Karpas-422 (cell line): ENCODE data around the gene PRDM16. TPM values are rescaled to one million over a fixed set of nuclear protein-coding genes. Genes with fewer than 3 reads are reported as not detected.

Source experiments
- DNase-seq: peaks from one replicate; pipeline ENCODE4 v3.0.0-alpha.2; 2015
- H2AFZ ChIP-seq: fragments of 200-600 bp; sonication (generic); 2 replicates; pipeline ENCODE4 v1.6.1; 2014; ENCODE audit warnings: antibody characterized with exemption, low read length, mixed read lengths
- H3K27ac ChIP-seq: fragments of 200-600 bp; sonication (generic); 2 replicates; pipeline ENCODE4 v1.5.1; 2014; ENCODE audit warnings: mild to moderate bottlenecking, low read length, moderate library complexity
- H3K27me3 ChIP-seq: fragments of 200-600 bp; sonication (generic); 2 replicates; pipeline ENCODE4 v1.6.1; 2014; ENCODE audit warnings: low read length, mixed read lengths
- H3K36me3 ChIP-seq: fragments of 200-600 bp; sonication (generic); 2 replicates; pipeline ENCODE4 v1.6.1; 2014; ENCODE audit warnings: low read length, mixed read lengths; ENCODE audit not compliant: insufficient read depth
- H3K4me1 ChIP-seq: fragments of 200-600 bp; sonication (generic); 2 replicates; pipeline ENCODE4 v1.6.1; 2014; ENCODE audit warnings: mild to moderate bottlenecking, low read length, mixed read lengths
- H3K4me2 ChIP-seq: fragments of 200-600 bp; sonication (generic); 2 replicates; pipeline ENCODE4 v1.6.1; 2014; ENCODE audit warnings: low read length, low read depth, mild to moderate bottlenecking; ENCODE audit not compliant: poor library complexity, severe bottlenecking
- H3K4me3 ChIP-seq: fragments of 200-600 bp; sonication (generic); 2 replicates; pipeline ENCODE4 v1.5.1; 2014; ENCODE audit warnings: mild to moderate bottlenecking, antibody characterized with exemption, low read length, mixed read lengths
- H3K79me2 ChIP-seq: fragments of 200-600 bp; sonication (generic); 2 replicates; pipeline ENCODE4 v1.6.1; 2014; ENCODE audit warnings: mild to moderate bottlenecking, low read length, mixed read lengths
- H3K9ac ChIP-seq: fragments of 200-600 bp; sonication (generic); 2 replicates; pipeline ENCODE4 v1.6.0; 2014; ENCODE audit warnings: low read length
- H3K9me2 ChIP-seq: fragments of 200-600 bp; sonication (generic), shearing (Covaris generic); replicated peaks from 2 replicates; pipeline ENCODE4 v1.6.0; 2014; ENCODE audit warnings: mild to moderate bottlenecking, low read length, moderate library complexity; ENCODE audit not compliant: insufficient read depth
- H3K9me3 ChIP-seq: fragments of 300-700, 200-600 bp; sonication (generic); 2 replicates; pipeline ENCODE4 v1.6.1; 2014; ENCODE audit warnings: low read length, mixed read lengths
- H4K20me1 ChIP-seq: fragments of 200-600 bp; sonication (generic); 2 replicates; pipeline ENCODE4 v1.6.1; 2014; ENCODE audit warnings: mild to moderate bottlenecking, antibody characterized with exemption, low read length, low read depth; ENCODE audit not compliant: insufficient read depth
- total RNA-seq: library from RNA; depleted of rRNA; stranded (reverse); fragments of >200 nt; shearing (Covaris generic); gene quantifications from 2 replicates; pipeline ENCODE4 v1.2.3, GENCODE V29; 2014; ENCODE audit warnings: low replicate concordance

The PRDM16 gene
- total RNA-seq, 1 experiment from 2014 or later: not detected

GRCh38 chr1:3029991-3030662 lies 38.9 kb upstream of the PRDM16 start:
- H3K4me3 ChIP-seq: no peak overlapping the region
- H3K9me3 ChIP-seq: no peaks in the 10 kb centered on the region
- H4K20me1 ChIP-seq: no peaks in the 10 kb centered on the region
- no peak overlapping the region for H3K4me2 ChIP-seq
- no peaks in the 10 kb centered on the region for H3K9me2 ChIP-seq
- no peak overlapping the region for H2AFZ ChIP-seq
- no peaks in the 10 kb centered on the region for H3K36me3 ChIP-seq
- no peaks in the 10 kb centered on the region for H3K27me3 ChIP-seq
- H3K27ac ChIP-seq: no peak overlapping the region
- H3K4me1 ChIP-seq: no peaks in the 10 kb centered on the region
- no peaks in the 10 kb centered on the region for H3K79me2 ChIP-seq
- DNase-seq: no peak
- H3K9ac ChIP-seq: no peak overlapping the region

GRCh38 chr1:3030663-3031381 lies 38.2 kb upstream of the PRDM16 start:
- no peak overlapping the region for H2AFZ ChIP-seq
- no peaks in the 10 kb centered on the region for H3K36me3 ChIP-seq
- no peak overlapping the region for H3K27ac ChIP-seq
- H3K79me2 ChIP-seq: no peaks in the 10 kb centered on the region
- no peak overlapping the region for H3K4me2 ChIP-seq
- H3K4me3 ChIP-seq: no peak overlapping the region
- no peaks in the 10 kb centered on the region for H3K9me2 ChIP-seq
- H3K9me3 ChIP-seq: no peaks in the 10 kb centered on the region
- no peaks in the 10 kb centered on the region for H3K27me3 ChIP-seq
- H3K4me1 ChIP-seq: no peaks in the 10 kb centered on the region
- no peaks in the 10 kb centered on the region for H4K20me1 ChIP-seq
- no peak for DNase-seq
- no peak overlapping the region for H3K9ac ChIP-seq

DNA sequence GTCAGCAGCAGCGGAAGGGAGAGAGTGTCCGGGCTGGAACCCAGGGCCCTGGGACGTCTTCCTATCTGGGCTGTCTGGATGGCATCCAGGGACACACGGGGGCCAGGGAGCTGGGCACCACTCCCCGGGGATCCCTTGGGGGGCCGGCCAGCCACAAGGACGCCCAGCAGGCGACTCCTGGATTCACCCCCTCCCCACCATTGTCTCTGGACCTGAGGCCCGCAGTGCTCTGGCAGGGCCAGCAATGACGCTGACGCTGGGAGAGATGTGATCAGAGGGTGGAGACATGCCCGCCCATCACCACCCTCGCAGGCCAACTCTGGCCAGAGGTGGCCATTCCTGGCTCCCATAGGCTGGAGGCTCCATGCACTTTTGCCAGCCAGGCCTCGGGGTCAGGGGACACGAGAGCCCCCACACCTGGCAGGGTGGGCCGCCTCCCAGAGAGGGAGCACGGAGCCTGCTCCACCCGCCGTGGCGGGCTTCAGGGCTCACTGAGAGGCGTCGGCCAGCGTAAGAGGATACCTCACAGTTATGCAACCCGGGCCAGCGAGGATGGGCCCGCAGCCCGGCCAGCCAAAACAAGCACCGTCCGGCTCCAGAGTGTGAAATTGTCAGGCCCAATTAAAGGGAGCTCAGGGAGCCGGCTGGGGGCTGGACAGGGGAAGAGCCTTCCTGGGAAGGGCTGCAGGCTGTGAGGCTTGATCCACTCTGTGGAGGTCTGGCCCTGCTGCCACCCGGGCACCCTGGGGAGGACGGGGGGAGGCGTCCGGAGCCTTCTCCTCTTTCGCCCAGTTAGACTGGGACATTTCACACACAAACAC lies 37.4 kb upstream of the PRDM16 start:
- Histone ChIP-seq H4K20me1 (no peaks in the 10 kb centered on the region), H3K9ac (no peak overlapping the region), H3K36me3 (no peaks in the 10 kb centered on the region), H3K27ac (no peak overlapping the region), H3K79me2 (no peaks in the 10 kb centered on the region), H3K4me3 (no peak overlapping the region), H3K4me1 (no peaks in the 10 kb centered on the region), H3K9me3 (no peaks in the 10 kb centered on the region), H3K27me3 (no peaks in the 10 kb centered on the region), H3K4me2 (no peak overlapping the region), H3K9me2 (no peaks in the 10 kb centered on the region), H2AFZ (no peak overlapping the region)
- no peak for DNase-seq

DNA sequence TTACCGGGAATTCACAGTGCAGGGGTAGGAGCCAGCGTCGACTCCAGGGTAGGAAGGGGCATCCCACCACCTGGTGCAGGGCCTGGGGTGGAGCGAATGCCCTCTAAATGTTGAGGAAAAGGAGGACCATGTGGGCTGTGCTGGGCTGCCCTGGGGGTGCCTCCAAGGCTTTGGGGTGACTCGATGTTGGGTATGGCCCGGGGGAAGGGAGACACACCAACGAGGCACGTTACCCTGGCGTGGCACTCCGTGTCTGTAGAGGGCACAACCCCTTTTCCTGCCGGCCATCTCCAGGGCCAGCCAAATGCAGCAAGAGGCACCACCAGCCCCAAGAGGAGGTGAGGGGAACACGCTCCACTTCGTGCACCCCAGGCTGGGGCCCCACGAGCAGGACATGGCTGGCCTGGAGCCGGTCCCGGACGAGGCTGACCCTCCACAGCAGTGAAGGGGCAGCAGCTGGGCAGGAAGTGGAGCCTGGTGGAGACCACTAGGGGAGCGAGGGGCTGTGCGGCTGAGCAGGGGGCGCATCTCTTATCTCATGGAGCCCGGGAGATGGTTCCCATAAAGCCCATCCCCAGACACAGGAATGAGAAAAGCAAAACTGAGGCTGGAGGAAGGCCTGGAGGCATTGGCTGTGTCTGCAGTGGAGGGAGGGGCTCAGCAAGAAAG lies 36.5 kb upstream of the PRDM16 start:
- no peak overlapping the region for H3K27ac ChIP-seq

DNA sequence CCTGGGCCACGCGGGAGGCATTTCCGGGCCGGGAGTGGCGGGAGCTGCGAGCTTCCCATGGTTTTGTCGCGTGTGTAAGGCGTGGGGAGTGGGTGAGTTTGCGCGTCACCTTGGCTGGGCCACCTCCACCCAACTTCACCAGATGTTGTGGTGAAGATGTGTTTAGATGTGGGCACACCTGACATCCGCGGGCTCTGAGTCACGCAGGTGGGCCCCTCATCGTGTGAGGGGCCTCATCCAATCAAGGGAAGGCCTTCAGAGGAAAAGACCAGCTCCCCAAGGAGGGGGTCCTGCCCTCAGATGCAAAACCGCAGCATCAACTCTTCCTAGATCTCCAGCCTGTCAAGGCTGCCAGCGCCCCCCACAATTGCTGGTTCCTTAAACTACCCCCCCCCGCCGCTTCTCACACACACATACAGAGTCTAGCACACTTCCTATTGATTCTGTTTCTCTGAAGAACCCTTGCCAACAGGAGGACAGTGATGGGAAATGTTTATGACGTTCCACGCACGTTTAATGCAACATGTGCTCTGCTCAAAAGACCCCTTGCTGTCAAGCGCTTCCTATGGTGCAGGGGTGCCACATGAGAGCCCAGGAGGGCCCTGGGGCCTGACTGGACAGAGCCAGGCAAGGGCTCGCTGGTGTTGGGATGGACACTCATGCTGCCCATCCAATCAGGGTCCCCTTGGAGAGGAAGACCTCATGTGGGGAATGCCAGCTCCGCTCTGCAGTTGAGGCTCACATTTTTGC lies 35.8 kb upstream of the PRDM16 start:
- no peaks in the 10 kb centered on the region for H3K4me1 ChIP-seq
- H3K4me2 ChIP-seq: no peak overlapping the region

More for the DNA sequence above, 36.5 kb upstream of the PRDM16 start:
- Histone ChIP-seq H3K4me2 (no peak overlapping the region), H4K20me1 (no peaks in the 10 kb centered on the region), H3K9ac (no peak overlapping the region), H3K4me1 (no peaks in the 10 kb centered on the region), H3K27me3 (no peaks in the 10 kb centered on the region), H3K4me3 (no peak overlapping the region), H3K9me3 (no peaks in the 10 kb centered on the region), H3K36me3 (no peaks in the 10 kb centered on the region), H3K79me2 (no peaks in the 10 kb centered on the region), H2AFZ (no peak overlapping the region), H3K9me2 (no peaks in the 10 kb centered on the region)
- no peak for DNase-seq

GRCh38 chr1:3033790-3034090 lies 35.3 kb upstream of the PRDM16 start:
- no peaks in the 10 kb centered on the region for H3K27me3 ChIP-seq
- H3K4me3 ChIP-seq: no peak overlapping the region
- no peak overlapping the region for H3K4me2 ChIP-seq
- H3K27ac ChIP-seq: no peak overlapping the region
- no peaks in the 10 kb centered on the region for H3K36me3 ChIP-seq
- DNase-seq: no peak
- no peak overlapping the region for H3K9ac ChIP-seq
- H3K9me3 ChIP-seq: no peaks in the 10 kb centered on the region
- H3K4me1 ChIP-seq: no peaks in the 10 kb centered on the region
- no peaks in the 10 kb centered on the region for H3K79me2 ChIP-seq
- H4K20me1 ChIP-seq: no peaks in the 10 kb centered on the region
- no peaks in the 10 kb centered on the region for H3K9me2 ChIP-seq
- no peak overlapping the region for H2AFZ ChIP-seq

More for the DNA sequence above, 35.8 kb upstream of the PRDM16 start:
- Histone ChIP-seq H3K27ac (no peak overlapping the region), H3K9me3 (no peaks in the 10 kb centered on the region), H2AFZ (no peak overlapping the region), H3K9ac (no peak overlapping the region), H3K27me3 (no peaks in the 10 kb centered on the region), H3K9me2 (no peaks in the 10 kb centered on the region), H3K4me3 (no peak overlapping the region), H4K20me1 (no peaks in the 10 kb centered on the region), H3K79me2 (no peaks in the 10 kb centered on the region), H3K36me3 (no peaks in the 10 kb centered on the region)
- DNase-seq: no peak

GRCh38 chr1:3034162-3034561 lies 34.8 kb upstream of the PRDM16 start:
- no peaks in the 10 kb centered on the region for H4K20me1 ChIP-seq
- no peaks in the 10 kb centered on the region for H3K9me2 ChIP-seq
- no peaks in the 10 kb centered on the region for H3K9me3 ChIP-seq
- H3K9ac ChIP-seq: no peak overlapping the region
- DNase-seq: no peak
- H3K36me3 ChIP-seq: no peaks in the 10 kb centered on the region
- H3K4me2 ChIP-seq: no peak overlapping the region
- H3K4me3 ChIP-seq: no peak overlapping the region
- H3K4me1 ChIP-seq: no peaks in the 10 kb centered on the region
- H3K27me3 ChIP-seq: no peaks in the 10 kb centered on the region
- no peaks in the 10 kb centered on the region for H3K79me2 ChIP-seq
- no peak overlapping the region for H2AFZ ChIP-seq
- H3K27ac ChIP-seq: no peak overlapping the region
